IPS-18c (cell line): ENCODE measurements around the gene POMGNT2.
A peak's percentile ranks its signal among the peaks of the same experiment; 100 is the strongest.

Source experiments
- H3K4me3 ChIP-seq: 2 replicates; pipeline ENCODE4 v1.7.0; 2013; ENCODE audit warnings: low read depth, mild to moderate bottlenecking, low read length, moderate library complexity; ENCODE audit not compliant: insufficient read depth
- H3K9me3 ChIP-seq: one replicate; pipeline ENCODE4 v1.6.1; 2013; ENCODE audit warnings: mild to moderate bottlenecking, low read length, moderate library complexity; ENCODE audit not compliant: control insufficient read depth, insufficient read depth

The POMGNT2 gene

DNA sequence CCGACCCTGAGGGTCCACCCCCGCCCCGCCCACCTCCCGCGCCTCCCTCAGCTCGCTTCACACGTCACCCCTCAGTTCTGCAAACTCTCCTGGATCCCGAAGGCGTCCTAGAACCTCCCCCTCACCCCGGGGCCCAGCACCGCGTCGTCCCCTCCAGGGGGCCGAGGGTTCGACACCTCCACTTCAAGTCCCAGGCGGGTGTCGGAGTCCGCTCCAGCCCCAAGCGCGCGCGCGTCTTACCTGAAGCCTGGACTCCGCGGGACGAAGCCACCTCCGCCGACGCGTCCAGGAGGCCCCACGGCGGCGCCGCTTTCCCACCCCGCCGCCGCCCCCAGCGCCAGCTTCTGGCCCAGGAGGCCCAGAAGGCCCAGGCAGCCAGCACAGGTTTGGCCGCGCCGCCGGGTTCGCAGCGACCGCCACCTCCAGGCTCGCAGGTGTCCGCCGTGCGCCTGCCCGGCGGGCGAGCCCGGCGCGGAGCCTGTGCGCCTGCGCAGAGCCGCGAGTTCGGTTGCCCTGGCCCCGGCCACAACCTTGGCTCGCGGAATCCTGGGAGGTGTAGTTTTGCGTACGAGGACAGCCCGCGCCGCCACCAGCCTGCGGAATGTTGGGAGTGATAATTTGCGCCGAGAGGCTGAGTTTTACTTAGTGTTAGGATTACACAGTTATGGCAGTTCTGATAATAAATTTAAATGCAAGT is at the start of gene POMGNT2:
TSS of gene POMGNT2 (minus strand) at position 484 of the 697 bp plus-strand sequence. CDS start 24,648 bp downstream, outside the sequence.
- Histone ChIP-seq H3K4me3 (peak within 1 kb of the TSS; percentile 74), H3K9me3 (no peaks in the 10 kb centered on the region)

DNA sequence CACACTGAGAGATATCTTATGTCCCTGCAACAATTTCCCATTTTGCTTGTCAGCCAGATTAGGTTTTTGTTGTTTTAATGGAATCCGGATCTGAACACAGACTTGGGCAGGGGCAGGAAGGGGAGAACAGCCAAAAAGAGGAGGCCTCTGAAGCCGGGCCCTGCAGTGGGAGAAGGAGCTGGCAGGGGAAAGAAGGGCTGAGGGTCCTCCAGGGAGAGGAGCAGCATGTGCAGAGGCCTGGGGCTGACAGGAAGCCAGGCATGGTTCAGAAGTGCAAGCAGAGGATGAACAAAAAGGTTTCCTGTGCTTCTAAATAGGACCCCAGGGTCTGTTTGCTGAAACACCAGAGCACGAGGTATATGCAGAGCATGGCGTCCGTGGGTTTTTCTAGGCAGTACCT is 49.1 kb upstream of the POMGNT2 start:
- Histone ChIP-seq H3K9me3 (no peaks in the 10 kb centered on the region), H3K4me3 (no peak overlapping the region)

DNA sequence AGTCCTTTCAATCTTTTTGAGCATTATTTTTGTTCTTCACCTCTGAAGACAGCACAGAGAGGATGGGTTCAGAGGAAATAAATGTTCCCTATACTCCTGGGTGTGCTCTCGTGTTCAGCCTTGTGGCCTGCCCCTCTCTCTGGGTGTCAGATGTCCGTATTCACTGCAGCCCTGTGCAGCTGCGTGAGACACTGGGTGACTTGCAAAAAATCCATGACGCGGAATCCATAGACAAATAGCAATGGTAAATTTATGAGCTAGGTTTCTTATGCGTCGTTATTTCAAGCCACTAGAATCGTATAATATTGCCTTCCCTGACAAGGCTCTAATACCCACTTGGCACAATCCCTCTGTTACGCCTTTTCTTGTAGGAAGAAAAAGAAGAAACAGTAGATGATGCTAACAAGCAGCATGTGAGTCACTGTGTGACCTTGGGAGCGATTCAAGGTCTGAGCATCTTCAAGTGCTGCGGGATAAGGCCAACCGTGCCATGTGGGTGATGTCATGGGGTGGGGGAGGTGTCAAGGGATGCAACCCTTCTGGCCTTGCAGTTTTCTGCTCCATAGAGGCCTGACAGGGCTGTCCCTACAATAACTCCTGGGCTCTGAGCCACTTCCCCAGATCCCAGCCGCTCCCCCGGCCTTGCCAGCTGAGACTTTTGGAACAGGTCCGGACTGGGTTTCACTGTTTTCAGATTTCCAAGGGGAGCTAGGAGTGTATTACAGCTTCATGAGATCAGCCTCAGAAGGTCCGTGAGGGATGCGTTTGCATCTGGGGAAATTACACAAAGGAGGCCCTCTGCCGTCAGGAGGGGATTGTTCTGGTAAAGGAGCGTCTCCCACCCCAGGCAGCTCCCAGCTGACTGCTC is 47.6 kb upstream of the POMGNT2 start:
- Histone ChIP-seq H3K9me3 (no peaks in the 10 kb centered on the region), H3K4me3 (no peak overlapping the region)

DNA sequence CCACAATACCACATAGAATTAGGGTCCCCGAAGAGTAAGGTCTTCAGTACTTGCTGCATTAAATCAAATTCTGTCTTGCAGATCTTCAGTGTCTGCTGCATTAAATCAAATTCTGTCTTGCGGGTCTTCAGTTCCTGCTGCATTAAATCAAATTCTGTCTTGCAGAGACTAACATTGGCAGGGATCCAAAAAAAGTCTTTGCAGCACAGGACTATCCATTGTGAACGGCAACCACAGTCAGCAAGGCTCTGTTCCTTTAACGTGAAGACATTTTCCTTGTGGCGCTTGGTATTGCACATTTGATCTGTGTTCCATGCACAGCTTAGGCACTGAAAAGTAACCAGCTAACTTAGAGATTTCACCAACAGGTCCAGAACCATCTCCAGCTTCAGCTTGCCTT is 46.8 kb upstream of the POMGNT2 start:
- Histone ChIP-seq H3K4me3 (no peak overlapping the region), H3K9me3 (no peaks in the 10 kb centered on the region)

DNA sequence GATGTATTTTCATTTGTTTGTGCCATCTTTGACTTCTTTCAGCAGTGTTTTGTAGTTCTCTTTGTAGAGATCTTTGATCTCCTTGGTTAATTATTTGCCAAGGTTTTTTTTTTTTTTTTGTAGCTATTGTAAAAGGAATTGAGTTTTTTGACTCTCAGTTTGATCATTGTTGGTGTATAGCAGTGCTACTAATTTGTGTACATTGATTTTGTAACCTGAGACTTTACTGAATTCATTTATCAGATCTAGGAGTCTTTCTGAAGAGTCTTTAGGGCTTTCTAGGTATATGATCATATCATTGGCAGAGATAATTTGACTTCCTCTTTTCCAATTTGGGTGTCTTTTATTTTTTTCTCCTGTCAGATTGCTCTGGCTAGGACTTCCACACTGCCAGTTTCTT is 42.2 kb upstream of the POMGNT2 start:
- no peak overlapping the region for H3K4me3 ChIP-seq
- no peaks in the 10 kb centered on the region for H3K9me3 ChIP-seq

DNA sequence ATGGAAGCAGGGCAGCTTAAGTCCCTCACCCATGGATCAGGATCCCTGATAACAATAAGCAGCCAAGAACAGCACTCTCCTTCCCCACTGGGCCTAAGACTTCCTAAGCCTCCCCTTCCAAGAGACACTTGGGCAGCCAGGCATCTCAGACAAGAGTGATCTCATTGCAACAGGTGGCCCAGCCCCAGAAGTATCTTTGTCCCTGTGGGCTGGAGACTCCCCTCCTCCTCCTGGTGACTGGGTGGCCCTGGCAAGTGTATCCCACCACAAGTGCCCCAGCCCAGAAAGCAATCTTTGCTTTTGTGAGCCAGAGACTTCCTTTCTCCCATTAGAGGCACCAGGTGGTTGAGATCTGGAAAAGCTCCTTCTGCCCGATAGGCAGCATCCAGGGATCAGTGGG is 40.7 kb upstream of the POMGNT2 start:
- Histone ChIP-seq H3K9me3 (no peaks in the 10 kb centered on the region), H3K4me3 (no peak overlapping the region)

DNA sequence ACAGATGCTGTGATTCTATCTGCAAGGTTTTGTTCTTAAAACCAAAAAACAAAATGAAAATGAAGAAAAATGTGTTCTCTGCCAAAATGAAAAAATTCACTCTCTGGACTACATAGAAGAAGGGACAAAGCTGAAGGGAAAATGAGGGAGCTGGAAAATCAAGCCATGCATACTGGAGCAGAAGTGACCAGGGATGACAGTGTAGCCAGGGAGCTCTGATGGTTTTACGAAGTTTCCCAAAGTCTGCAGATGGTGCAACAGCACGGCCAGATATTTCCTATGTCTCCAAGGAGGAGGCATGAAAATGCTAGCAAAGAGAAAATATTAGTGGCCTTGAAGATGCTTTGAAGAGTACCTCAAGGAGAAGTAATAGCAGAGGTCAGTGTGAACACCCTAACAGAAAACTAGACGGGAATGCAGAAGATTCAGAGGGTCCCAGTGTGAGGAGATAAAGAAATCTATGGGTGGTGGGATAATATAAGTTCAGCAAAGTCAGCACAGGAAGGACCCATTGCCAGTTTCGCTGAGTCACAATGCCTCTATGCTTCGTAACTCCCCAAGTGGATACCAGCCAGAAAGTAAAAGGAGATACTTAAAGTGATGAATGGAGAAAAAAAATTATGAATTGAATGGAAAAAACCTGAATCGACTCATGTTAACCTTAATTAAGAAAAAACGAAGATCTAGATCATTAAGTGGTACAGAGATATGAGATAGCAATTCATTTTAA is 39.0 kb upstream of the POMGNT2 start:
- Histone ChIP-seq H3K9me3 (no peaks in the 10 kb centered on the region), H3K4me3 (no peak overlapping the region)

DNA sequence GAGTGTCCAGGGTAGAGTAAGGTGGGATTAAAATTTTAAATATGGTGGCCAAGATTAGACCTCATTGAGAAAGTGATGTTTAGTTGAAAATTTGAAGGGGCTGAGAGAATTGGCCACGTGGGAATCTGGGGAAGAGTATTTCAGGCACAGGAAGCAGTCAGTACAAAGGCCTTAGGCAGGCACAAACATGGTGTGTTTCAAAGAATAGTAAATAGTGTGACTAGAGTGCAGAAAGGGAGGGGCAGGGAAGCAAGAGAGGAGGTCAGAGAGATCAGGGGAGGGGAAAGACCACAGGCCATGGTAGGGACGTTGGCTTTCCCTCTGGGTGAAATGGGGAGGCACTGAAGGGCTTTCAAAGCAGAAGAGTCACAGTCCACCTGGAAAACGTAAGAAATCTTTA is 36.6 kb upstream of the POMGNT2 start:
- H3K4me3 ChIP-seq = no peak overlapping the region
- H3K9me3 ChIP-seq = no peaks in the 10 kb centered on the region

DNA sequence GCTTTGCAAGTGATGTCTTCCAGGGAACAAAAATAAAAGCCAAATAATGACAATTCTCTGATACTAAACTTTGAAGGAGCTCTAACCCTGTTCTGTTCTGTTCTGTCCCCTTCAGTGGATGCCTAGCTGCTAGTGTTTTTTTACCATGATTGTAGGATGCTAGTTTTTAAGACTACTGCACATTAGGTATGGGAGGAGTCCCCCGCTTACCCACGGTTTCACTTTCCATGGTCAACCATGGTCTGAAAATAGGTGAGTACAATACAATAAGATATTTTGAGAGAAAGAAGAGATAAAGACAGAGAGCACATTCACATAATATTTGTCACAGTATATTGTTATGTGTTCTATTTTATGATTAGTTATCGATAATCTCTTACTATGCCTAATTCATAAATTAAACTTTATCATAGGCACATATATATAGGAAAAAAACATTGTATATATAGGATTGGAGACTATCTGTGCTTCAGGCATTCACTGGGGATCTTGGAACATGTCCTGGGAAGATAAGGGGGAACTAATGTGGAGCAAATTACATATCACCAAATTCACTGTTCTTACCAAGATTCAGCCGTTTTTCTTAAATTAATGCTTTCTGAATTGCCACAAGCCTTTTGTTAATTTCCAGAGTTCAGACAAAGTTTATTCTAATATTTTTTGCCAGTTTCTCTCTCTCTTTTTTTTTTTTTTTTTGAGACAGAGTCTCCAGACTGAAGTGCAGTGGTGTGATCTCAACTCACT is 32.8 kb upstream of the POMGNT2 start:
- no peak overlapping the region for H3K4me3 ChIP-seq
- H3K9me3 ChIP-seq = no peaks in the 10 kb centered on the region

DNA sequence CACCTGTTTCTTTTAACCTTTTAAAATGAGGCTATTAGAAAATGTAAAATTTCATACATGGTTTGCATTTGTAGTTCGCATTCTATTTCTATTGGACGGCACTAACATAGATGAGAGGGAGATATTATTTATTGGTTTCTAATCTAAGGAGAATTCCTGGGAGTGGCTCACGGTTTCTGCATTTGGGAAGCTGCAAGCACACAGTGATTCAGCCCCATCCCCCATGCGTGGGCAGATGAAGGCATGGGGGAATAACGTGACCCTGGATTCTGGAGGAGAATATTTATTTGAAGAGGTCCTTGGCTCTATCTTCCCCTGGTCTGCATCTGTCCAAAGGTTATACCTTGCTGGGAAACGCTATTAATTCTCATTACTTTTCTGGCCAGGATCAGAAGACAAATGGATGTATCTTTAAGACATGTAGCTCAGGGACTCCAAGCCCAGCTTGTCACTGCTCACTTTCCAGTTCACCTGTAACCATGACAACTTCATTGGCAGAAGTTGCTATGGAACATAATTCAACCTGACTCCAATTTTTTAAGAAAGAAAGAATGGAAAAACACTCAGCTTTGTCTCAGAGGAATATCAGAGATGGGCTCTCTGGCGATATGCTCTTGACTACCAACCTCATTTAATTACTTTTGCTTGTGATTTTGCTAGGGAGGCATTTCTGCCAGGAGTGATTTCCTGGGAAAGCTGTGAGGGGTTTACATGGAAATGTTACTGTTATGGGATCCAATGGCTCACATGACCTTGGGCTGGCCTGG is 27.2 kb upstream of the POMGNT2 start:
- H3K4me3 ChIP-seq = no peak overlapping the region
- peaks cover 2% of the 10 kb centered on the region for H3K9me3 ChIP-seq

DNA sequence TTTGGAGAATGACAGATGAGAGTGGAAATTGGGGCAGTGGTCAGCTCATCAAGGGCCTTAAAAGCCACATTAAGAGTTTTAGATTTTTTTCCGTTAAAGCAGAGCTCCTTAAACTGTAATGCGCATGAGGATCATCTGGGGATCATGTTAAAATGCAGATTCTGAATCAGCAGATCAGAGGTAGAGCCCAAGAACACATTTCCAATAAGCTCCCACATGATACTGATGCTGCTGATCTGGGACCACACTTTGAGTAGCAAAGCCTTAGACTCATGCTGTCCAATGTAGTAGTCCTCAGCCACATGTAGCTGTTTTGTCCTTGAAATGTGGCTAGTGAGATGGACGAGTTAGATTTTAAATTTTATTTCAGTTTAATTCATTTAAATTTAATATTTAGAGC is 26.3 kb upstream of the POMGNT2 start:
- no peak overlapping the region for H3K4me3 ChIP-seq
- H3K9me3 ChIP-seq = peaks cover 2% of the 10 kb centered on the region

DNA sequence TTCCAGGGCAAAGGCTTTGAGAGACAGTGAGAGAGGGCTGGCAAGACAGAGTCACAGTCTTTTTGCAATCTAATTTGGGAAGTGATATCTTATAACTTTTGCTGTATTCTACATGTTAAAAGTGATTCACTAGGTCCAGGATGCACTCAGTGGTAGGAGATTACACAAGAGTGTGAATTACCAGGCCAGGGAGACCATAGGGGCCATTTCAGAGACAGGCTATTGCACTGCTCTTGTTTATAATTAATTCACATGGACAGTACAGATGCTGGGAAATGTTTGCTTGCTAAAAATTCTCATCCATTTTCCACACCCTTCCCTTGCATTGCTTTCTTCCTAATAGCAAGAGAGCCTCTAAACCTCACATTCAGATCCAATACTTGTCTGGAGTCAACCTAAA is 22.6 kb upstream of the POMGNT2 start:
- H3K4me3 ChIP-seq = no peak overlapping the region
- H3K9me3 ChIP-seq = peaks cover 2% of the 10 kb centered on the region

DNA sequence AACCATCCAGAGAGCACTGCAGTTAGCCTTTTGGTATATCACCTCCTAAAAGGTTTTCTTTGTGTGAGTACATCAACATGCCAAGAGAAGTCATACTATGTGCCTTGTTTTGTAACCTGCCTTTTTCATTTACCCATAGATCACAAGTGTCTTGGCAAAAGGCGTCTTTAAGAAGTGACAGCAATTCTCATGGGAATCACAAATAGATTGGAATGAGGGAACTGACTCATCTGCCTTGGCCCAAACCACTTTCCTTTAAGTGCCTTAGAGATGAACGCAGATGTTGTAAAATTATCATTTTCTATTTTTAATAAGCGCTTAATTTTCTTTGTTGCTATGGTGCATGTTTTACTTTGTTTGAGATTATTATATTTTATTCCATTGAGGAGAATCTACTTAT is 20.7 kb upstream of the POMGNT2 start:
- no peak overlapping the region for H3K4me3 ChIP-seq
- no peaks in the 10 kb centered on the region for H3K9me3 ChIP-seq

DNA sequence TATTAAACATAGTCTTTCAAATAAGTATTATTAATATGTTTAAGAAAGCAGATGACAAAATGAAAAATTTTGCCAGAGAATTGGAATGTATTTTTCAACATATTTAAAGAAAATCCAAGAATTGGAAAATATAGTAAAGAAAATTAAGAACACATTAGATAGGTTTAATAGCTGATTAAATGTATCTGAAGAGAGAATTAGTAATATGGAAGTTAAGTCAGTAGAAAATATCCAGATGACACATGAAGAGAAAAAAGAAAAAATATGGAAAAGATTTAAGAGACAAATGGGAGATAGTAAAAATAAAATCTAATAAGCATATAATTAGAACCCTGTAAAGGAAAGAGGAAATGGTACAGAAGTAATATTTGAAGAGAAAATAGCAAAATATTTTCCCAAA is 18.0 kb upstream of the POMGNT2 start:
- no peaks in the 10 kb centered on the region for H3K9me3 ChIP-seq
- no peak overlapping the region for H3K4me3 ChIP-seq

DNA sequence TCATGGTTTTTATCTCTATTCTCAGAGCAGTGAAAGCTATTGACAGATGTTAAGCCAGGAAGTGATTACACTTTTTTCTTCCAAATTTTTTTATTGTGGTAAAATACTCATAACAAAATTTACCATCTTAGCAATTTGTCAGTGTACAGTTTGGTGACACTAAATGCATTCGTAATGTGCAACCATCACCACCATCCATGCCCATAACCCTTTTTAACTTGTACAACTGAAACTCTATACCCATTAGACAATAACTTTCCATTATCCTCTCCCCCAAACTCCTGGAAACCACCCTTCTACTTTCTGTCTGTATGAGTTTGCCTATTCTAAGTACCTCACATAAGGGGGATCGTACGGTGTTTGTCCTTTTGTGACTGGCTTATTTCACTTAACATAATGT is 15.1 kb upstream of the POMGNT2 start:
- H3K9me3 ChIP-seq = peaks cover 2% of the 10 kb centered on the region
- H3K4me3 ChIP-seq = no peak overlapping the region

DNA sequence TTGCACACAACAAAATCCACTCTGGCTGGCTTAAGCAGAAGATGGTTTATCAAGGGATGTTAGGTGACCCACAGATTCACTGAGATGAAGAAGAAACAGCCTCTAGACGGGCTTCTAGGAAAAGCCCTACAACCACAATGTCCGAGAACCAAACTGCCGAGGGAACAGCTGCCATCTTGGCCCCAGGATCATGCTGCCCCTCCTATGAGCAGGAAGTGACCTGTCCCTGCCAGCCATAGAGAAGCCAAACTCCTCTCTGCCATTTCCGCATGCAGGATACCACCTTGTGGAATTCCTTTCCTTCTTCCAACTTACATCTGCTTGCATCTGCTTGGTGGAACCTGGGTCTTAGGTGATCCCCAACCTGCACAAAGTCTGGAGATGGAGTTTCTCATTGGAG is 11.4 kb upstream of the POMGNT2 start:
- Histone ChIP-seq H3K9me3 (peaks cover 2% of the 10 kb centered on the region), H3K4me3 (no peak overlapping the region)

DNA sequence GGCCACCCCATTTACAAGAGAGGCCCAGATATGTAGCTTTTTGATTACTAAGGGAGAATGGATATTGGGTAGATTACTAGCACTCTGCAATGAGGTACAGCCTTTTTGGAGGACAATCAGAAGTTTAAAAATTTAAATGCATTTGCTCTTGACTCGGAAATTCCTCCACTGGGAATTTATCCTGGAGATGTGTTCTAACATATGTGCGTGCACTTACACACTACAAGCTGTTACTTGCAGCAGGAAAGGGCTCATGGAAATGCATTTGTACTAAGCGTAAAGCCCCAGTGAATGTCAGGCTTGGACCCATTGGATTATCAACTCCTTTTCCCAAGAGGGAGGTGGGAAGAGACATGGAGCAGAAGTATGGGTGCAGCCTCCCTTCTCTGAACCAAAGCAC is 7.8 kb upstream of the POMGNT2 start:
- Histone ChIP-seq H3K4me3 (no peak overlapping the region), H3K9me3 (peaks cover 2% of the 10 kb centered on the region)
